Measurements from ENCODE around the gene PTPRR. TPM values are rescaled to one million over a fixed set of nuclear protein-coding genes. Genes with fewer than 3 reads are reported as not detected.

The PTPRR gene
- total RNA-seq, 1 donor from 2014 or later = 0.46 TPM

DNA sequence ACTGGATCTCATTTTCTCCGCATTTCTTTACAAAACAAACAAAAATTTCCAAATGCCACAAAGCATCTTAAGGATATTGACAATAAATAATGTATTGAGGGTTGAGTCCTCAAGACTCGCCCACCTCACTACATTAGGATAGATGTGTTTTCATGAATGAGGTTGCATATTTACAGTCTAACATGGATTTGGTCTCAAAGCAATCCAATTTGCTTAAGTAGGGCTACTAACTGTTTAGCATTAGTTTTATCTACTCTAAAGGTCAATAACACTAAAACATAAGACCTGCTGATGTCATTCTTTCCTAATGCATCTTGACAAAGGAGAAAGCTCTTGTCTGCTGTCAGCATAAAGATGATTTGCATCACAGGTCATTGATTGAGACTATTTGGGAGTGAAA is 82.4 kb downstream of the PTPRR start:
- TF ChIP-seq, protein P1, sequence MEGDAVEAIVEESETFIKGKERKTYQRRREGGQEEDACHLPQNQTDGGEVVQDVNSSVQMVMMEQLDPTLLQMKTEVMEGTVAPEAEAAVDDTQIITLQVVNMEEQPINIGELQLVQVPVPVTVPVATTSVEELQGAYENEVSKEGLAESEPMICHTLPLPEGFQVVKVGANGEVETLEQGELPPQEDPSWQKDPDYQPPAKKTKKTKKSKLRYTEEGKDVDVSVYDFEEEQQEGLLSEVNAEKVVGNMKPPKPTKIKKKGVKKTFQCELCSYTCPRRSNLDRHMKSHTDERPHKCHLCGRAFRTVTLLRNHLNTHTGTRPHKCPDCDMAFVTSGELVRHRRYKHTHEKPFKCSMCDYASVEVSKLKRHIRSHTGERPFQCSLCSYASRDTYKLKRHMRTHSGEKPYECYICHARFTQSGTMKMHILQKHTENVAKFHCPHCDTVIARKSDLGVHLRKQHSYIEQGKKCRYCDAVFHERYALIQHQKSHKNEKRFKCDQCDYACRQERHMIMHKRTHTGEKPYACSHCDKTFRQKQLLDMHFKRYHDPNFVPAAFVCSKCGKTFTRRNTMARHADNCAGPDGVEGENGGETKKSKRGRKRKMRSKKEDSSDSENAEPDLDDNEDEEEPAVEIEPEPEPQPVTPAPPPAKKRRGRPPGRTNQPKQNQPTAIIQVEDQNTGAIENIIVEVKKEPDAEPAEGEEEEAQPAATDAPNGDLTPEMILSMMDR (conservative IDR thresholded peaks at IDR 0.05; ENCODE audit: low read depth, low read length) = no peak
- no peak for DNase-seq (ENCODE audit: low read depth)
- no peak overlapping the region for H3K4me3 ChIP-seq (ENCODE audit: low read depth, low read length)

DNA sequence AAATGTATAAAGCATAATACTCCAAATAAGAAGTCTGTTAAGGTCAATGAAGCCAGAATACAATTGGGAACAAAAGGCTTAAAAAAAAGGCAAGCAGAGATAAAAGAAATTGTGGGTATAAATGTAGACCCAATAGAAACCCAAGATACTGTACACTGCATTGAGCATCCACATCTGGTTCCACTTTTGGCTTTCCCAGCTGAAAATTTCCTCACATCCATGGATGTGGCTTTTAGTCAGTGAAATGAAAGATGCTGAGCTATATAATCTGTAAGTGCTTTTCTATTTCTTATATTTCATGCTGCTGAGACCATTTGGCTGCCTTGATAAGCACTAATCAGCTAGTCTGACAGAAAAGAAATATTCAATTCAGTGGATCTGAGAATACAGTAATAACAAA is 83.5 kb downstream of the PTPRR start:
- TF ChIP-seq, protein P1 (conservative IDR thresholded peaks at IDR 0.05; ENCODE audit: low read depth, low read length) = no peak
- DNase-seq (ENCODE audit: low read depth) = no peak
- H3K4me3 ChIP-seq (ENCODE audit: low read depth, low read length) = no peak overlapping the region

DNA sequence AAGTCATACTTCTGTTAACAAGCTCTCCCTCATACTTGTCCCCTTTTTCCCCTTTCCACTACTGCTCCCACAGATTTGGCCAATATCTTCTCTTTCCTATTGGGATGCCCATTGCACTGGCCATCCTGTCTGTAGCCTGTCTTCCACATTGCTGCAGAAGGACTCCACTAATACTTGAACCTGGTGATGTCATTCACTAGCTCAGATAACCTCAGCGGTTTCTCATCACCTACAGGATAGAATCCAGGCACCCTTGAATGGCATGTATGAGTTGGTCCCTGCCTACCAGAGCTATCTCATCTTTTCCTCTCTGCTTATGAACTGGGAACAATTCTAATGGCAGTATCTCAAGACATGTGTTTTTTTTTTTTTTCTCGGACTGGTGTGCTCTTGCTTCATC is 84.6 kb downstream of the PTPRR start:
- TF ChIP-seq, protein P1 (conservative IDR thresholded peaks at IDR 0.05; ENCODE audit: low read depth, low read length) = no peak
- no peak for DNase-seq (ENCODE audit: low read depth)
- H3K4me3 ChIP-seq (ENCODE audit: low read depth, low read length) = no peak overlapping the region

DNA sequence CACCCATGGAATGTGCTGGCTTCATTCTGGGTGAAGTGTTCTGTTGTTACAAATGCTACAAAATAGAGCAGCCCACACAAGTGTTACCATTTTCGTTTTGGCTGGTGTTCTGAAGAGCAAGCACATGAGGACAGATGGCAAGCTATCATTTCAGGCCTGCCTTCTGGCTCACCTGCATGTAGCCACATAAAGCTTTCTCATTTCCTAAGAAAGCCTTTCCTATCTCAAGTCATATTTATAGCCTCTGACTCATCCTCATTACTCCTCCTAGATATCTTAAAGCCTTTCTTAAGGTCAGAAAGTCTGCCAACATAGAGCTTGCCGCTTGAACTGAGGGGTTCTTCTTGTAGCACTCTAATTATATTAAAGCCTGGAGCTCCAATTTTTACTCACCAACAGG is 89.0 kb downstream of the PTPRR start:
- no peak overlapping the region for H3K4me3 ChIP-seq (ENCODE audit: low read depth, low read length)
- TF ChIP-seq, protein P1 (conservative IDR thresholded peaks at IDR 0.05; ENCODE audit: low read depth, low read length) = no peak
- no peak for DNase-seq (ENCODE audit: low read depth)

DNA sequence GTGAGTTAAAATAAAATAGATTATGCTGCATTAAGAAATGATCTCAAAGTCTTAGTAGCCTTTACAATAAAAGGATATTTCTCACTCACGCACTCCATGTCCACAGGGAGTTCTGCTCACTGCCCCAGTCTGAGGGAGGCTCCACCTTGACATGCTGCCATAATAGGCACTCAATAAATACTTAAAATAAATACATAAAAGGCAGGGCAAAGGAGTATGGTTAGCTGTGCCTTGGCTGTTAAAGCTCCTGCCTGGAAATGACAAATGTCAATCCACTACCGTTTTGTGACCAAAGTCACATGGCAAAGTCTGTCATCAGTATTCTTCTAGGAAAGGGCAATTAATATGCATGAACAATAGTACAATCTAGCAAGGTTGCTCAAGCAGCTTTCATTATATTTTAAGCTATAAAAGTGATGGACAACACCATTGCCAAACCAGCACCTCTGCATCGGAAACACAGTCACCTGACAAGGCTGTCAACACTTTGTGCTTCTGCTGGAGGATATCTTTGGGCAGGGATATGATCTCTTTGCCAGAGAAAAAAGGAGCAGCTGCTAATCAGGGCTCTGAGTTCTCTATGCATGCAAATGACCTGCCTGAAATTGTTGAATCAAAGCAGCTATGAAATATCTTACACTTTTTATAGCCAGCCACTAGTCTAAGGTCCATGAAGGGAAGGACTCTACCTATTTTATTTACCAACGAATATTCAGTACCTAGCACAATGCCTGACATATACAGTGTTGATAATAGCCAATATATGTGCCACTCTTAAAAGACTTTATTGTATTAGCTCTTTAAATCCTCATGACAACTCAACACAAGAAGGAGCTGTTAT is 90.1 kb downstream of the PTPRR start:
- no peak overlapping the region for H3K4me3 ChIP-seq (ENCODE audit: low read depth, low read length)
- DNase-seq (ENCODE audit: low read depth) = no peak
- TF ChIP-seq, protein P1 (conservative IDR thresholded peaks at IDR 0.05; ENCODE audit: low read depth, low read length) = no peak

DNA sequence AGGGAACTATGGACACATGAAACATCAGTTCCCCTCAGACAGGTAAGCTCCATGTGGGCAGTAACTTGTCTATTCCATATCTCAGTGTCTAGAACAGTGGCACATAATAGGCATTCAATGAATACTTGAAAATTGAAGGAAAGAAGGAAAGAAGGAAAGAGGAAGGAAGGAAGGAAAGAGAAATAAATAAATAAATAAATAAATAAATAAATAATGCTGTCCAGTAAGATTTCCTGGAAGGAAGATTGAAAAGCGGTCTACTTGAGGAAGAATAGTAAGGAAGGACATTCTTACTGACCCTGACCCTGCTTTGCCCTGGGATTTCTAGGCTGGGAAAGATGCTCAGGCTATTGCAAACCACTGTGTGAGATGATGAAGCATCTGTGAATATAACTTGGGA is 91.5 kb downstream of the PTPRR start:
- TF ChIP-seq, protein P1 (conservative IDR thresholded peaks at IDR 0.05; ENCODE audit: low read depth, low read length) = no peak
- H3K4me3 ChIP-seq (ENCODE audit: low read depth, low read length) = no peak overlapping the region
- no peak for DNase-seq (ENCODE audit: low read depth)

DNA sequence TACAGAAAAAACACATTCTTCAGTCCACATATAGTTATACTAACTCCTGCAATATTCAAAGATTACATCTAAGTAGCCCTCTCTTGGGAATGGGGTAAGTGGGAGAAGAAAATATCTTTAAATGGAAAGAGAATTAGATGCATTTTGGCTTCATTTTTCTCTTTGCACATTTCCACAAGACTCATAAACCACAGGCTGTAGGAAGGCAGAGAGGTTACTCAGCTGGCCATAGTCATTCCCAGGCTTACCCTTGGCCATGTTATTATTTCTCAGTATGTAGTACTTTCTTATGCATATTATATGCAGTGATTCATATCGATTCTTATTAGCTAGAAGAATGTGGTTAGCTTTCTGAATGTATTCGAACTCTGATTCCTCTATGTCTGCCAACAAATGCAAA is 92.2 kb downstream of the PTPRR start:
- TF ChIP-seq, protein P1 (conservative IDR thresholded peaks at IDR 0.05; ENCODE audit: low read depth, low read length) = no peak
- DNase-seq (ENCODE audit: low read depth) = no peak
- no peak overlapping the region for H3K4me3 ChIP-seq (ENCODE audit: low read depth, low read length)
